Measurements from ENCODE around the gene ZSCAN5A.
"Not testable (repeated sequence)": the region's sequence is repeated elsewhere in the genome, so short reads cannot be mapped to it uniquely, and the experiment has no call there.

Gene ZSCAN5A

DNA sequence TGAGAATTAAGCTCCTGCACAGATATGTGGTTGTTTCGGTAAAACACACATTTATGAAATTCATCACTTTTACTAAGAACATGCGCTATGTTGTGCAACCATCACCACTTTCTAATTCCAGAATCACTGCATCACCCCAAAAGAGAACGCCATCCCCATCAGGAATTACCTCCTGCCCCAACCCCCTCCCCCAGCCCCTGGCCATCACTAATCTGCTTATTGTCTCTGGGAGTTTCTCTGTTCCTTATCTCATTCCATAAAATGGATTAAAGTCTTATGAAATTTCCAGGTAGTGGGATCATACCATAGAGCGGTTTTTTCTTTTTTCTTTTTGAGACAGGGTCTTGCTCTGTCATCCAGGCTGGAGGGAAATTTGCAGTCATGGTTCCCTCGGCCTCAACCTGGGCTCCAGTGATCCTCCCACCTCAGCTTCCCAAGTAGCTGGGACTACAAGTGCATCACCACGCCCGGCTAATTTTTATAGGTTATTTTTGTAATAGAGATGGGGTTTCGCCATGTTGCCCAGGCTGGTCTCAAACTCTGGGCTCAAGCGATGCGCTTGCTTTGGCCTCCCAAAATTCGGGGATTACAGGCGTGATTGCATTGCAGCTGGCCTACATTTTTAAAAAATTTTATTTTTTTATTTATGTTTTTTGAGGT lies 120.5 kb downstream of the ZSCAN5A start:
- Mint-ChIP-seq H3K4me3 (no peak overlapping the region), H3K36me3 (ENCODE audit: low read depth) (no peaks in the 10 kb centered on the region), H3K4me1 (ENCODE audit: low read depth) (no peaks in the 10 kb centered on the region), H3K27ac (no peak overlapping the region), H3K27me3 (no peaks in the 10 kb centered on the region), H3K9me3 (no peaks in the 10 kb centered on the region)
- intact Hi-C loops (cut with micrococcal nuclease) = no loop called here

DNA sequence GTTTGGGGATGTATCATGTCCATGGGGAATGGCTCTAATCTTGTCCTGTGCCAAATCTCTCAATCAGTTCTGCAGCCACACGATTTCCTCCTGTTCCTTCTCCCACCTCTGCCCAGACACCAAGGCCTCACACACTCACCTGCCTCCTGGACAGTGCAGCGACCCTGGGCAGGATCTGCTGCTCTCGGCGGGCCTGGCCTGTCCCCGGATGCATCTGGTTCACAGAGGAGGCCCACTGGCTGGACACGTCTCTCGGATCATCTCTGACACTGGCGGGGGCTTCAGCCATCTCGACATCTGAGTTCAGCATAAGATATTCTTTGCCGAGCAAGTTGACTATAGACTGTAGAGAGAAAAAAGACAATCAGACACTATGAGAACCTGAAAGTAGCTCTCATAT lies 122.9 kb downstream of the ZSCAN5A start:
- H3K4me1 Mint-ChIP-seq (ENCODE audit: low read depth) = no peaks in the 10 kb centered on the region
- H3K27ac Mint-ChIP-seq = no peak overlapping the region
- intact Hi-C loops (cut with micrococcal nuclease) = no loop called here
- no peak overlapping the region for H3K4me3 Mint-ChIP-seq
- no peaks in the 10 kb centered on the region for H3K27me3 Mint-ChIP-seq
- no peaks in the 10 kb centered on the region for H3K36me3 Mint-ChIP-seq (ENCODE audit: low read depth)
- no peaks in the 10 kb centered on the region for H3K9me3 Mint-ChIP-seq

DNA sequence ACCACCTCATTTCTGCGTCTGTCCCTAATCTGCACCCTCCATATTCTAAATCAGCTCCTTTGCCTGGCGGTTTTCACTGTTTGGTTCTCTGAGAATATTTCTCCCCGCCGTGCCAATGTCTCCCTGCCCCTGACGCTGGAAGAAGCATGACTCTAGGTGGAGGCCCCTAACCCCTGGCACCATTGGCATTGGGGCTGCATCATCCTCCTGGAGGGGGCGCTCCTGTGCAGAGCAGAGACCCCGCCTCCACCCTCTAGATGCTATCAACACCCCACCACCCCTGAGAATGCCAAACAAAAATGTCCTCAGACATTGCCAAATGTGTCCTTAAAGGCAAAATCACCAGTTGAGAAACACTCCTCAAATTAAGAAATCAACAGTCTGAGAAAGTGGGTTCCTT lies 123.5 kb downstream of the ZSCAN5A start:
- no peaks in the 10 kb centered on the region for H3K4me1 Mint-ChIP-seq (ENCODE audit: low read depth)
- H3K36me3 Mint-ChIP-seq (ENCODE audit: low read depth) = no peaks in the 10 kb centered on the region
- H3K27ac Mint-ChIP-seq = no peak overlapping the region
- no peaks in the 10 kb centered on the region for H3K27me3 Mint-ChIP-seq
- intact Hi-C loops (cut with micrococcal nuclease) = no loop called here
- H3K9me3 Mint-ChIP-seq = no peaks in the 10 kb centered on the region
- no peak overlapping the region for H3K4me3 Mint-ChIP-seq

- no peak overlapping the region for H3K27ac Mint-ChIP-seq
- H3K36me3 Mint-ChIP-seq (ENCODE audit: low read depth) = no peaks in the 10 kb centered on the region
- no peaks in the 10 kb centered on the region for H3K9me3 Mint-ChIP-seq
- H3K4me3 Mint-ChIP-seq = no peak overlapping the region
- intact Hi-C loops (cut with micrococcal nuclease) = no loop called here
- no peaks in the 10 kb centered on the region for H3K27me3 Mint-ChIP-seq
- no peaks in the 10 kb centered on the region for H3K4me1 Mint-ChIP-seq (ENCODE audit: low read depth)
Measured at GRCh38 chr19:56189785-56190184, 124.9 kb downstream of the ZSCAN5A start.

DNA sequence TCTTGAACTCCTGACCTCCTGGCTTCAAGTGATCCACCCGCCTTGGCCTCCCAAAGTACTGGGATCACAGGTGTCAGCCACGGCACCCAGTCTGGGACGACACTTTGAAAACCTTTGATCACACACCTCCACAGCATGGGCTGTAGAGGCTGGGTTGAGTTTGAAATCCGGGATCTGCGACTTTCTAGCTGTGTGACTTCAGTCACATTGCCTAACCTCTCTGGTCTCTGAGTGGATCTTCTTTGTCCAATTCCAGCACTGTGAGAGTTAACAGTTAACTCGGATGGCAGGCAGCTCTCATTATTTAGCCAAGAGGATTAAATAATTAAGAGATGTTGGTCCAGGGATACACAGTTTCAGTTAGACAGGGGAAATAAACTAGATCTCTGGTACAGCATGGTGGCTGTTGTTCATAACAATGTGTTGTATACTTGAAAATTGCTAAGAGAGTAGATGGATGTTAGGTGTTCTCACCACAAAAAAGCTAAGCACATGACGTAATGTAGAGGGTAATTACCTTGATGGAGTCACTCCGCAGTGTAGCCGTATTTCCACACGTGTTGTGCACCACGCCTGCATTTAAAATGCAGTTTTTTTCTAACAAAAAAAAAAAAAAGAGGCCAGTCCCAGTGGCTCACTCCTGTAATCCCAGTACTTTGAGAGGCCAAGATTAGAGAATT lies 136.9 kb downstream of the ZSCAN5A start:
- no peak overlapping the region for H3K4me3 Mint-ChIP-seq
- H3K9me3 Mint-ChIP-seq = no peaks in the 10 kb centered on the region
- no peak overlapping the region for H3K27ac Mint-ChIP-seq
- no peaks in the 10 kb centered on the region for H3K36me3 Mint-ChIP-seq (ENCODE audit: low read depth)
- H3K4me1 Mint-ChIP-seq (ENCODE audit: low read depth) = no peaks in the 10 kb centered on the region
- peaks cover 6% of the 10 kb centered on the region for H3K27me3 Mint-ChIP-seq
- intact Hi-C loops (cut with micrococcal nuclease) = no loop called here

DNA sequence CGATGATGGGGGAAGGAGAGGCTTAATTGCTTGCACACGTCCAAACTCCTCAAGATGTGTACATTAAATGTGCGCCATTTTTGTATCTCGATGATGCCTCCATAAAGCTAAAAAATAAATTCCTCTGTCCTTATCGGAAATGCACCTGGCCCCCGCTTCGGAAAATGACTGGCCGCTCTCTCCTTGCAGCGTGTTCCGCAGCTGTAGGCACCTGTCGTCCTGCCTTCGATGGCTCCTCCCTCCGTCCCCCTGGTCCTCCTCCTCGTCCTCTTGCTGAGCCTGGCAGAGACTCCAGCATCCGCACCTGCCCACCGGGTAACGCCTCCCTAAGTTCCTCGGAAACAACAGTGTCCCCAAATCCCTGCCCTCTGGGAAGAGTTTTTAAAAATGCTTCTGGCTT lies 137.8 kb downstream of the ZSCAN5A start:
- Mint-ChIP-seq H3K9me3 (no peaks in the 10 kb centered on the region), H3K4me3 (no peak overlapping the region), H3K4me1 (ENCODE audit: low read depth) (peaks cover under 1% of the 10 kb centered on the region), H3K27me3 (peaks cover 6% of the 10 kb centered on the region), H3K27ac (no peak overlapping the region), H3K36me3 (ENCODE audit: low read depth) (no peaks in the 10 kb centered on the region)
- intact Hi-C loops (cut with micrococcal nuclease) = no loop called here

DNA sequence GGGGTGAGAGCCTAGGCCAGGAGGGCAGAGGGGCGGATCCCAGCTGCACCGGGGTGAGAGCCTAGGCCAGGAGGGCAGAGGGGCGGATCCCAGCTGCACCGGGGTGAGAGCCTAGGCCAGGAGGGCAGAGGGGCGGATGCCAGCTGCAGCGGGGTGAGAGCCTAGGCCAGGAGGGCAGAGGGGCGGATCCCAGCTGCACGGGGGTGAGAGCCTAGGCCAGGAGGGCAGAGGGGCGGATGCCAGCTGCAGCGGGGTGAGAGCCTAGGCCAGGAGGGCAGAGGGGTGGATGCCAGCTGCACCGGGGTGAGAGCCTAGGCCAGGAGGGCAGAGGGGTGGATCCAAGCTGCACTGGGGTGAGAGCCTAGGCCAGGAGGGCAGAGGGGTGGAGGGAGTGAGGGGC lies 138.3 kb downstream of the ZSCAN5A start:
- H3K27me3 Mint-ChIP-seq; H3K36me3 Mint-ChIP-seq (ENCODE audit: low read depth); H3K27ac Mint-ChIP-seq; H3K9me3 Mint-ChIP-seq; intact Hi-C loops (cut with micrococcal nuclease); H3K4me3 Mint-ChIP-seq; H3K4me1 Mint-ChIP-seq (ENCODE audit: low read depth): not testable (repeated sequence)

- H3K36me3 Mint-ChIP-seq (ENCODE audit: low read depth); H3K27ac Mint-ChIP-seq; H3K4me1 Mint-ChIP-seq (ENCODE audit: low read depth); intact Hi-C loops (cut with micrococcal nuclease); H3K9me3 Mint-ChIP-seq; H3K4me3 Mint-ChIP-seq; H3K27me3 Mint-ChIP-seq: not testable (repeated sequence)
Measured at GRCh38 chr19:56175861-56176307, 138.8 kb downstream of the ZSCAN5A start, which contains the start of gene GALP. TSS of gene GALP (plus strand) at chr19:56176008. CDS start at chr19:56177109, 1,101 bp downstream.

GRCh38 chr19:56174550-56174949 lies 140.1 kb downstream of the ZSCAN5A start:
- H3K27me3 Mint-ChIP-seq = peaks cover 10% of the 10 kb centered on the region
- no peaks in the 10 kb centered on the region for H3K36me3 Mint-ChIP-seq (ENCODE audit: low read depth)
- H3K4me3 Mint-ChIP-seq = no peak overlapping the region
- H3K27ac Mint-ChIP-seq = no peak overlapping the region
- H3K4me1 Mint-ChIP-seq (ENCODE audit: low read depth) = peaks cover 4% of the 10 kb centered on the region
- intact Hi-C loops (cut with micrococcal nuclease) = no loop called here
- no peaks in the 10 kb centered on the region for H3K9me3 Mint-ChIP-seq

- Mint-ChIP-seq H3K36me3 (ENCODE audit: low read depth) (no peaks in the 10 kb centered on the region), H3K4me1 (ENCODE audit: low read depth) (peaks cover 4% of the 10 kb centered on the region), H3K4me3 (no peak overlapping the region), H3K27me3 (peaks cover 10% of the 10 kb centered on the region), H3K27ac (no peak overlapping the region), H3K9me3 (no peaks in the 10 kb centered on the region)
- intact Hi-C loops (cut with micrococcal nuclease) = no loop called here
Measured at GRCh38 chr19:56174086-56174485, 140.6 kb downstream of the ZSCAN5A start.
